ENCODE measurements around the gene TRUB1. TPM values are rescaled to one million over a fixed set of nuclear protein-coding genes. Genes with fewer than 3 reads are reported as not detected.

Gene TRUB1
- total RNA-seq, 1 experiment from 2014 or later: 30.9 TPM

- H3K4me3 Mint-ChIP-seq (ENCODE audit: low read depth, unreplicated experiment): no peak overlapping the region
Observed at GRCh38 chr10:115020449-115020848, 82.5 kb downstream of the TRUB1 start.

GRCh38 chr10:115022733-115023132, 84.7 kb downstream of the TRUB1 start:
- H3K27me3 Mint-ChIP-seq (ENCODE audit: unreplicated experiment): peaks cover 15% of the 10 kb centered on the region
- H3K9me3 Mint-ChIP-seq (ENCODE audit: low read depth, unreplicated experiment): no peaks in the 10 kb centered on the region
- no peak for TF ChIP-seq CTCF (IDR thresholded peaks at IDR 0.05; ENCODE audit: unreplicated experiment)
- no peaks in the 10 kb centered on the region for H3K36me3 Mint-ChIP-seq (ENCODE audit: insufficient read depth, unreplicated experiment)
- BruUV-seq (replicated peaks): no TSS peak
- no peak overlapping the region for H3K4me3 Mint-ChIP-seq (ENCODE audit: low read depth, unreplicated experiment)
- intact Hi-C loops (cut with micrococcal nuclease; ENCODE audit: unreplicated experiment): no loop called here
- no peak overlapping the region for H3K27ac Mint-ChIP-seq (ENCODE audit: unreplicated experiment)
- no peaks in the 10 kb centered on the region for H3K4me1 Mint-ChIP-seq (ENCODE audit: low read depth, unreplicated experiment)
- CTCF ChIA-PET: no interaction called here
- no peak for DNase-seq

More at GRCh38 chr10:115020449-115020848, 82.5 kb downstream of the TRUB1 start:
- intact Hi-C loops (cut with micrococcal nuclease; ENCODE audit: unreplicated experiment): no loop called here
- H3K4me1 Mint-ChIP-seq (ENCODE audit: low read depth, unreplicated experiment): no peaks in the 10 kb centered on the region
- H3K36me3 Mint-ChIP-seq (ENCODE audit: insufficient read depth, unreplicated experiment): no peaks in the 10 kb centered on the region
- CTCF ChIA-PET: no interaction called here
- H3K27ac Mint-ChIP-seq (ENCODE audit: unreplicated experiment): no peak overlapping the region
- peaks cover 30% of the 10 kb centered on the region for H3K27me3 Mint-ChIP-seq (ENCODE audit: unreplicated experiment)
- H3K9me3 Mint-ChIP-seq (ENCODE audit: low read depth, unreplicated experiment): no peaks in the 10 kb centered on the region
- BruUV-seq (replicated peaks): no TSS peak
- no peak for TF ChIP-seq CTCF (IDR thresholded peaks at IDR 0.05; ENCODE audit: unreplicated experiment)
- no peak for DNase-seq

- Mint-ChIP-seq H3K27me3 (ENCODE audit: unreplicated experiment) (peaks cover 15% of the 10 kb centered on the region), H3K27ac (ENCODE audit: unreplicated experiment) (no peak overlapping the region)
Observed at GRCh38 chr10:115023715-115024114, 85.7 kb downstream of the TRUB1 start.

GRCh38 chr10:115024371-115024770, 86.4 kb downstream of the TRUB1 start:
- Mint-ChIP-seq H3K4me1 (ENCODE audit: low read depth, unreplicated experiment) (no peaks in the 10 kb centered on the region), H3K27ac (ENCODE audit: unreplicated experiment) (no peak overlapping the region), H3K9me3 (ENCODE audit: low read depth, unreplicated experiment) (no peaks in the 10 kb centered on the region), H3K27me3 (ENCODE audit: unreplicated experiment) (peaks cover 15% of the 10 kb centered on the region), H3K36me3 (ENCODE audit: insufficient read depth, unreplicated experiment) (no peaks in the 10 kb centered on the region), H3K4me3 (ENCODE audit: low read depth, unreplicated experiment) (no peak overlapping the region)
- intact Hi-C loops (cut with micrococcal nuclease; ENCODE audit: unreplicated experiment): no loop called here
- no peak for TF ChIP-seq CTCF (IDR thresholded peaks at IDR 0.05; ENCODE audit: unreplicated experiment)
- CTCF ChIA-PET: no interaction called here
- no TSS peak for BruUV-seq (replicated peaks)
- no peak for DNase-seq

More at GRCh38 chr10:115023715-115024114, 85.7 kb downstream of the TRUB1 start:
- no TSS peak for BruUV-seq (replicated peaks)
- no peak for DNase-seq
- Mint-ChIP-seq H3K4me3 (ENCODE audit: low read depth, unreplicated experiment) (no peak overlapping the region), H3K36me3 (ENCODE audit: insufficient read depth, unreplicated experiment) (no peaks in the 10 kb centered on the region), H3K9me3 (ENCODE audit: low read depth, unreplicated experiment) (no peaks in the 10 kb centered on the region), H3K4me1 (ENCODE audit: low read depth, unreplicated experiment) (no peaks in the 10 kb centered on the region)
- CTCF ChIA-PET: no interaction called here
- intact Hi-C loops (cut with micrococcal nuclease; ENCODE audit: unreplicated experiment): no loop called here
- no peak for TF ChIP-seq CTCF (IDR thresholded peaks at IDR 0.05; ENCODE audit: unreplicated experiment)
